Renal cortex interstitium (tissue), 15 donors: ENCODE measurements around the gene TRIM69. TPM values are rescaled to one million over a fixed set of nuclear protein-coding genes. Genes with fewer than 3 reads are reported as not detected.
"Not testable (repeated sequence)": the region's sequence is repeated elsewhere in the genome, so short reads cannot be mapped to it uniquely, and the experiment has no call there.

Experiments used
- DNase-seq, 11 donors: peaks; one replicate each; pipeline ENCODE4 v3.0.0-alpha.2; 2013; ENCODE audit warnings: low read depth in 9 of 11, low spot score in 4 of 11; ENCODE audit errors: extremely low read depth in 1 of 11
- long read RNA-seq, 16 experiments: transcript quantifications; one replicate each; lab custom pipeline, GENCODE V29; 2026
- polyA plus RNA-seq, 3 donors: library from polyadenylated mRNA; unstranded; fragments of 120-200 nt; gene quantifications; one replicate each; pipeline ENCODE4 v1.2.1, GENCODE V29; 2013; ENCODE audit not compliant: insufficient read length in 3 of 3

Gene TRIM69, protein sequence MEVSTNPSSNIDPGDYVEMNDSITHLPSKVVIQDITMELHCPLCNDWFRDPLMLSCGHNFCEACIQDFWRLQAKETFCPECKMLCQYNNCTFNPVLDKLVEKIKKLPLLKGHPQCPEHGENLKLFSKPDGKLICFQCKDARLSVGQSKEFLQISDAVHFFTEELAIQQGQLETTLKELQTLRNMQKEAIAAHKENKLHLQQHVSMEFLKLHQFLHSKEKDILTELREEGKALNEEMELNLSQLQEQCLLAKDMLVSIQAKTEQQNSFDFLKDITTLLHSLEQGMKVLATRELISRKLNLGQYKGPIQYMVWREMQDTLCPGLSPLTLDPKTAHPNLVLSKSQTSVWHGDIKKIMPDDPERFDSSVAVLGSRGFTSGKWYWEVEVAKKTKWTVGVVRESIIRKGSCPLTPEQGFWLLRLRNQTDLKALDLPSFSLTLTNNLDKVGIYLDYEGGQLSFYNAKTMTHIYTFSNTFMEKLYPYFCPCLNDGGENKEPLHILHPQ
- polyA plus RNA-seq: 10 to 100 TPM; 17.3 to 27.9 (median 22.5) TPM
- long read RNA-seq, donor 1, transcript TRIM69-207 (2 exons, 3,190 nt): major isoform, 12 of 12 reads
- long read RNA-seq, donor 1, partial matches to known transcripts: 0 of 12 reads
- long read RNA-seq, donor 1, other reads (novel, unspliced or antisense): 0 of 12 reads
- long read RNA-seq, donor 2, transcript TRIM69-207 (2 exons, 3,190 nt): major isoform, 8 of 8 reads
- long read RNA-seq, donor 2, partial matches to known transcripts: 0 of 8 reads
- long read RNA-seq, donor 2, other reads (novel, unspliced or antisense): 0 of 8 reads
- long read RNA-seq, donor 3, transcript TRIM69-207 (2 exons, 3,190 nt): major isoform, 15 of 15 reads
- long read RNA-seq, donor 3, partial matches to known transcripts: 0 of 15 reads
- long read RNA-seq, donor 3, other reads (novel, unspliced or antisense): 0 of 15 reads
- long read RNA-seq, donor 4, transcript TRIM69-207 (2 exons, 3,190 nt): major isoform, 8 of 8 reads
- long read RNA-seq, donor 4, partial matches to known transcripts: 0 of 8 reads
- long read RNA-seq, donor 4, other reads (novel, unspliced or antisense): 0 of 8 reads
- long read RNA-seq, donor 5: 0 reads
- long read RNA-seq, donor 6, transcript TRIM69-207 (2 exons, 3,190 nt): major isoform, 12 of 12 reads
- long read RNA-seq, donor 6, partial matches to known transcripts: 0 of 12 reads
- long read RNA-seq, donor 6, other reads (novel, unspliced or antisense): 0 of 12 reads
- long read RNA-seq, donor 7, transcript TRIM69-207 (2 exons, 3,190 nt): major isoform, 10 of 10 reads
- long read RNA-seq, donor 7, partial matches to known transcripts: 0 of 10 reads
- long read RNA-seq, donor 7, other reads (novel, unspliced or antisense): 0 of 10 reads
- long read RNA-seq, donor 8: 0 reads
- long read RNA-seq, donor 9, transcript TRIM69-207 (2 exons, 3,190 nt): major isoform, 16 of 16 reads
- long read RNA-seq, donor 9, partial matches to known transcripts: 0 of 16 reads
- long read RNA-seq, donor 9, other reads (novel, unspliced or antisense): 0 of 16 reads
- long read RNA-seq, donor 10, transcript TRIM69-207 (2 exons, 3,190 nt): major isoform, 15 of 15 reads
- long read RNA-seq, donor 10, partial matches to known transcripts: 0 of 15 reads
- long read RNA-seq, donor 10, other reads (novel, unspliced or antisense): 0 of 15 reads
- long read RNA-seq, donor 11, transcript TRIM69-207 (2 exons, 3,190 nt): major isoform, 9 of 9 reads
- long read RNA-seq, donor 11, partial matches to known transcripts: 0 of 9 reads
- long read RNA-seq, donor 11, other reads (novel, unspliced or antisense): 0 of 9 reads
- long read RNA-seq, donor 12, transcript TRIM69-207 (2 exons, 3,190 nt): major isoform, 5 of 5 reads
- long read RNA-seq, donor 12, partial matches to known transcripts: 0 of 5 reads
- long read RNA-seq, donor 12, other reads (novel, unspliced or antisense): 0 of 5 reads
- long read RNA-seq, donor 13: 0 reads
- long read RNA-seq, donor 14, partial matches to known transcripts: 0 of 2 reads
- long read RNA-seq, donor 14, other reads (novel, unspliced or antisense): 0 of 2 reads
- long read RNA-seq, donor 15, partial matches to known transcripts: 0 of 2 reads
- long read RNA-seq, donor 15, other reads (novel, unspliced or antisense): 0 of 2 reads
- long read RNA-seq, donor 16, transcript TRIM69-207 (2 exons, 3,190 nt): major isoform, 23 of 23 reads
- long read RNA-seq, donor 16, partial matches to known transcripts: 0 of 23 reads
- long read RNA-seq, donor 16, other reads (novel, unspliced or antisense): 0 of 23 reads

- no peak for DNase-seq
Observed at GRCh38 chr15:44736181-44736765, at the start of gene TRIM69. Gene TRIM69 (plus strand): TSS chr15:44736528. CDS start chr15:44736705, 177 bp downstream.

DNA sequence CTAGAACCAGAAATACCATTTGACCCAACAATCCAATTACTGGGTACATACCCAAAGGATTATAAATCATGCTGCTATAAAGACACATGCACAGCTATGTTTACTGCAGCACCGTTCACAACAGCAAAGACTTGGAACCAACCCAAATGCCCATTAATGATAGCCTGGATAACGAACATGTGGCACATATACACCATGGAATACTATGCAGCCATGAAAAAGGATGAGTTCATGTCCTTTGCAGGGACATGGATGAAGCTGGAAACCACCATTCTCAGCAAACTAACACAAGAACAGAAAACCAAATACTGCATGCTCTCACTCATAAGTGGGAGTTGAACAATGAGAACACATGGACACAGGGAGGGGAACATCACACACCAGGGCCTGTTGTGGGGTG lies 47.0 kb upstream of the TRIM69 start:
- DNase-seq: not testable (repeated sequence)

- DNase-seq: not testable (repeated sequence)
Observed at GRCh38 chr15:44690245-44690644, 46.1 kb upstream of the TRIM69 start.

GRCh38 chr15:44692659-44693058 lies 43.7 kb upstream of the TRIM69 start:
- DNase-seq: no peak

DNA sequence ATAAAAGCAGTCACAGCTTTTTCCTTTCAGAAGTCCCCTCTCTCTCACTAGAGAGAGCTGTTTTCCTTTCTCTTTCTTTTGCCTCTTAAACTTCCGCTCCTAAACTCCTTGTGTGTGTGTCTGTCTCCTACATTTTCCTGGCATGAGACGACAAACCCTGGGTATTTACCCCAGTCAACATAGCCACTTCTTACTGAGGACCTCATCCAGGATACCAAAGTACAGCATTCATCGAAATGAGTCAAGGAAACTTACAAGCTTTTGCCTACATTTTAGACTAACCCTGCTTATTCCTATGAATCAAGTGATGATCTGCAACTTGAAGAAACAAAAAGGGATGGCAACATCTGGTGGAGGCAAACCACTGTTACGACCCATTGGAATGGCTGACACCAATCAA lies 41.9 kb upstream of the TRIM69 start:
- no peak for DNase-seq

DNA sequence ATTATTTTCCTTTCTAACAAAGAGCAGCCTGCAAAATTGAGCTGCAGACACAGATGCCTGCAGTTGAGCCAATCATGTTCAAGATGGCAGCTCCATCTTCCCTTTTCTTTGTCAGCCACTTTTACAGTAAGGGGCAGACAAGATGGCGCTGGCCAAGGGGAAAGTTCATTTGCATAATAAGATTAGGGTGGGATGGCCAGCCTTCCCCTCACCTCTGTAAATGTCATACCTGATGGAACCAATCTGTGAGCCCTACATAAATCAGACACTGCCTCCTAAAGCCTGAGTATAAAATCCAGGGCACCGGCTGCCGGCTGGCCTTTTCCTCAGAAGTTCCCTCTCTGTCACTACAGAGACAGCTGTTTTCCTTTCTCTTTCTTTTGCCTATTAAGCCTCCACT lies 41.0 kb upstream of the TRIM69 start:
- peak in 2 of 11 donors; percentile 20 to 22 for DNase-seq

- DNase-seq: no peak
Observed at GRCh38 chr15:44697014-44697413, 39.3 kb upstream of the TRIM69 start.

GRCh38 chr15:44698641-44699040 lies 37.7 kb upstream of the TRIM69 start:
- no peak for DNase-seq

GRCh38 chr15:44700676-44701075 lies 35.7 kb upstream of the TRIM69 start:
- DNase-seq: not testable (repeated sequence)

GRCh38 chr15:44705986-44706385 lies 30.3 kb upstream of the TRIM69 start:
- DNase-seq: no peak

GRCh38 chr15:44706401-44706800 lies 29.9 kb upstream of the TRIM69 start:
- DNase-seq: no peak

GRCh38 chr15:44706946-44707636 lies 29.2 kb upstream of the TRIM69 start:
- no peak for DNase-seq

- peak in 2 of 11 donors; percentile 21 to 37 for DNase-seq
Observed at GRCh38 chr15:44710236-44711095, 25.9 kb upstream of the TRIM69 start.

DNA sequence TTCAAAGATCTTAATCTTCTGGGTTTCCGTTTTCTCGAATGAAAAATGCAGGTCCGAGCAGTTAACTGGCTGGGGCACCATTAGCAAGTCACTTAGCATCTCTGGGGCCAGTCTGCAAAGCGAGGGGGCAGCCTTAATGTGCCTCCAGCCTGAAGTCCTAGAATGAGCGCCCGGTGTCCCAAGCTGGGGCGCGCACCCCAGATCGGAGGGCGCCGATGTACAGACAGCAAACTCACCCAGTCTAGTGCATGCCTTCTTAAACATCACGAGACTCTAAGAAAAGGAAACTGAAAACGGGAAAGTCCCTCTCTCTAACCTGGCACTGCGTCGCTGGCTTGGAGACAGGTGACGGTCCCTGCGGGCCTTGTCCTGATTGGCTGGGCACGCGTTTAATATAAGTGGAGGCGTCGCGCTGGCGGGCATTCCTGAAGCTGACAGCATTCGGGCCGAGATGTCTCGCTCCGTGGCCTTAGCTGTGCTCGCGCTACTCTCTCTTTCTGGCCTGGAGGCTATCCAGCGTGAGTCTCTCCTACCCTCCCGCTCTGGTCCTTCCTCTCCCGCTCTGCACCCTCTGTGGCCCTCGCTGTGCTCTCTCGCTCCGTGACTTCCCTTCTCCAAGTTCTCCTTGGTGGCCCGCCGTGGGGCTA lies 25.1 kb upstream of the TRIM69 start, which contains the start of the genes B2M and PATL2:
TSS of gene B2M (plus strand) at position 422 of the 647 bp plus-strand sequence. CDS start at position 452, 30 bp downstream.
TSS of gene PATL2 (minus strand) at position 228 of the 647 bp plus-strand sequence. CDS start 34,833 bp downstream, outside the sequence.
- DNase-seq: peak; percentile 90 to 99 (median 96)
